Measurements from ENCODE around the gene CRYGN.

CRYGN gene

DNA sequence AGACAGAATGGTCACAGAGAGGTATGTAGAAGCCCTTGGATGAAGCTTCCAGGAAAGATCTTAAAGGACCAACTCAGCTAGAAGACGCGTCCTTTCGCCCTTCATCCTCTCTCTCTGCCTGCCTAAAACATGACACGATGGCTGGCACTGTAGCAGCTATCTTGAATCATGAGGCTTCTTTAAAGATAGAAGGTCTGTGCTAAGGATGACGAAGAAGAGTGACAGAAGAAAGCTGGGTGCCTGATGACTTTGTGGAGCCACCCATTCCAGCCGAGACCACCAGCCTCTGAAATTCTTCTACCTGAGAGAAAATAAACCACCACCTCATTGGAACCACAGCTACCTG lies 55.6 kb downstream of the CRYGN start:
- H3K9me3 ChIP-seq (replicated peaks; ENCODE audit: insufficient read depth, low read length) = no peaks in the 10 kb centered on the region
- TF ChIP-seq CTCF (IDR thresholded peaks at IDR 0.05; ENCODE audit: low read length) (no peak), EZH2 (optimal IDR thresholded peaks at IDR 0.05; ENCODE audit: low read depth, low read length) (no peak), EZH2phosphoT487 (IDR thresholded peaks at IDR 0.05; ENCODE audit: low read length) (no peak)
- no peak for DNase-seq
- no peak overlapping the region for H3K27ac ChIP-seq (ENCODE audit: low read length)
- no peaks in the 10 kb centered on the region for H3K36me3 ChIP-seq (replicated peaks; ENCODE audit: insufficient read depth, low read length)
- no peaks in the 10 kb centered on the region for H3K79me2 ChIP-seq (ENCODE audit: low read length)
- no peaks in the 10 kb centered on the region for H3F3A ChIP-seq (ENCODE audit: insufficient read depth, low read length)
- no peak overlapping the region for H3K4me3 ChIP-seq (ENCODE audit: low read length)
- peaks cover 7% of the 10 kb centered on the region for H3K4me1 ChIP-seq (ENCODE audit: low read length)
- no peak overlapping the region for H3K4me2 ChIP-seq (ENCODE audit: low read depth, low read length)
- no peak overlapping the region for H2AFZ ChIP-seq (ENCODE audit: low read length)
- no peaks in the 10 kb centered on the region for H3K9me2 ChIP-seq (replicated peaks; ENCODE audit: insufficient read depth, low read length)
- H3K27me3 ChIP-seq (replicated peaks; ENCODE audit: insufficient read depth, low read length) = peaks cover 91% of the 10 kb centered on the region
- H3K9ac ChIP-seq (ENCODE audit: low read length) = no peak overlapping the region
- no peaks in the 10 kb centered on the region for H4K20me1 ChIP-seq (ENCODE audit: insufficient read depth, low read length)

- Histone ChIP-seq H3K4me3 (ENCODE audit: low read length) (no peak overlapping the region), H3F3A (ENCODE audit: insufficient read depth, low read length) (no peaks in the 10 kb centered on the region), H3K4me2 (ENCODE audit: low read depth, low read length) (no peak overlapping the region), H3K4me1 (ENCODE audit: low read length) (peaks cover 7% of the 10 kb centered on the region), H4K20me1 (ENCODE audit: insufficient read depth, low read length) (no peaks in the 10 kb centered on the region), H3K9ac (ENCODE audit: low read length) (no peak overlapping the region), H3K79me2 (ENCODE audit: low read length) (no peaks in the 10 kb centered on the region), H3K9me2 (replicated peaks; ENCODE audit: insufficient read depth, low read length) (no peaks in the 10 kb centered on the region), H3K9me3 (replicated peaks; ENCODE audit: insufficient read depth, low read length) (no peaks in the 10 kb centered on the region), H2AFZ (ENCODE audit: low read length) (no peak overlapping the region), H3K36me3 (replicated peaks; ENCODE audit: insufficient read depth, low read length) (no peaks in the 10 kb centered on the region), H3K27me3 (replicated peaks; ENCODE audit: insufficient read depth, low read length) (peaks cover 85% of the 10 kb centered on the region), H3K27ac (ENCODE audit: low read length) (no peak overlapping the region)
- TF ChIP-seq EZH2phosphoT487 (IDR thresholded peaks at IDR 0.05; ENCODE audit: low read length) = no peak
- no peak for TF ChIP-seq CTCF (IDR thresholded peaks at IDR 0.05; ENCODE audit: low read length)
- TF ChIP-seq EZH2 (optimal IDR thresholded peaks at IDR 0.05; ENCODE audit: low read depth, low read length) = no peak
- DNase-seq = no peak
These were observed 56.1 kb downstream of the CRYGN start for GRCh38 chr7:151383638-151384351.

DNA sequence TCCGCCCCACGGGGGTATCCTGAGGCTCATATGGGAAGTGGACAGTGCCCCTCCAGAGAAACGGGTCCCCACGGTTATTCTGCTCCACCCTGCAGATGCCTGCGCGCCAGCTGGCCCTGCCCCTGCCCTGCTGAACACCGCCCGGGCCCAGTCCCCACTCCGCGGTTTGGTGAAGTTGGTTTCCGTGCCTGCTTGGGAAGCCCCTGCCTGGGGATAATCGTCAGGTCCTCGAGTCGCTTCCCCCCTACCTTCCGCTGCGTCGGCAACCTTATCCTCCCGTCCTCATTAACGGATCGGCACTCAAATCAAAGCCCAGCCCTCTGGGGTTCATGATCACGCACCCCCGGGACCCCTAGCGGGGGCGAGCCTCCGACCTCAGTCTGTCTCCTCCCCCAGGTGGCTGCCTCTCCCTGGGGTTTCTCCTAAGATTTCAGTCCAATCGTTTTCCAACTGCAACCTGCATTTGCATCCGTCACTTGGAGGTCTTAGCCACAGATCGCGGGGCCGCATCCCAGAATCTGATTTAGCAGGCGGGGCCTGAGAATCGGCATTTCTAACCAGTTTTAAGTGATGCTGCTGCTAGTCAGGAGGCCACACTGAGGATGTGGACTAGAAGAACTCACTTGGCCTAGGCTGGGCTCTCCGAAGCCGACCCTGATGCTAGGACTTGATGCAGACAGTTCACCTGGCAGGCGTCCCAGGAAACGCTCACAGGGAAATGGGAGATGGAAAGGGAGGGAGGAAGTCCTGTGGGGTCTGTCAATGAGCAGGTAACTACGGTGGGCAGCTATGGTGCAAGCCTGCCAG lies 57.7 kb downstream of the CRYGN start:
- Histone ChIP-seq H3F3A (ENCODE audit: insufficient read depth, low read length) (no peaks in the 10 kb centered on the region), H4K20me1 (ENCODE audit: insufficient read depth, low read length) (no peaks in the 10 kb centered on the region), H3K79me2 (ENCODE audit: low read length) (no peaks in the 10 kb centered on the region), H3K9me3 (replicated peaks; ENCODE audit: insufficient read depth, low read length) (no peaks in the 10 kb centered on the region), H3K27ac (ENCODE audit: low read length) (no peak overlapping the region), H3K36me3 (replicated peaks; ENCODE audit: insufficient read depth, low read length) (no peaks in the 10 kb centered on the region), H3K4me3 (ENCODE audit: low read length) (no peak overlapping the region), H3K4me1 (ENCODE audit: low read length) (peaks cover 7% of the 10 kb centered on the region), H3K9ac (ENCODE audit: low read length) (no peak overlapping the region), H3K9me2 (replicated peaks; ENCODE audit: insufficient read depth, low read length) (no peaks in the 10 kb centered on the region), H2AFZ (ENCODE audit: low read length) (no peak overlapping the region), H3K4me2 (ENCODE audit: low read depth, low read length) (peak overlapping the region; percentile 15; the same call in 1 of the 2 replicates), H3K27me3 (replicated peaks; ENCODE audit: insufficient read depth, low read length) (peaks cover 70% of the 10 kb centered on the region)
- TF ChIP-seq CTCF (IDR thresholded peaks at IDR 0.05; ENCODE audit: low read length) (no peak), EZH2phosphoT487 (IDR thresholded peaks at IDR 0.05; ENCODE audit: low read length) (no peak), EZH2 (optimal IDR thresholded peaks at IDR 0.05; ENCODE audit: low read depth, low read length) (no peak)
- no peak for DNase-seq

Measured in MM.1S (cell line).